ENCODE data around the gene LYRM4.
"Not testable (repeated sequence)": the region's sequence is repeated elsewhere in the genome, so short reads cannot be mapped to it uniquely, and the experiment has no call there.

The LYRM4 gene

GRCh38 chr6:5081182-5081581, 179.6 kb downstream of the LYRM4 start:
- DNase-seq (ENCODE audit: low spot score): no peak

DNA sequence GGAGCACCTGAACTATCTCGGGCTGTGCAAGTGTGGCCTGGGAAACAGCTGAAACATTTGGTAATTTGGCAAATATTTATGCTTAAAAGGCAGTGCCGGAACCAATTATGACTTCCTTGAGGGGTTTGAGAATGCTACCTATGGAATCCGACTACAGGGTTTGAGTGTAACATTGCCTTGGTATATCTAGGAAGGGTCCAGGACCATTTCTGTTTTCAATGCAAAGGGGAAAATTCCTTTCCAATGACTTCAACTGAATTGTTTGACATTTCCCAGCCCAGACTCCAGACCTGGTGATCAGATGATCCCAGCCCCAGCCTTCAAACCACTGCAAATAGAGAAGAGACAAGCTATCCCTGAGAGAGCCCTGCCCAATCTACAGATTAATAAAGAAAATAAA, 180.2 kb downstream of the LYRM4 start:
- no peak for DNase-seq (ENCODE audit: low spot score)

GRCh38 chr6:5079692-5080091, 181.1 kb downstream of the LYRM4 start:
- no peak for DNase-seq (ENCODE audit: low spot score)

DNA sequence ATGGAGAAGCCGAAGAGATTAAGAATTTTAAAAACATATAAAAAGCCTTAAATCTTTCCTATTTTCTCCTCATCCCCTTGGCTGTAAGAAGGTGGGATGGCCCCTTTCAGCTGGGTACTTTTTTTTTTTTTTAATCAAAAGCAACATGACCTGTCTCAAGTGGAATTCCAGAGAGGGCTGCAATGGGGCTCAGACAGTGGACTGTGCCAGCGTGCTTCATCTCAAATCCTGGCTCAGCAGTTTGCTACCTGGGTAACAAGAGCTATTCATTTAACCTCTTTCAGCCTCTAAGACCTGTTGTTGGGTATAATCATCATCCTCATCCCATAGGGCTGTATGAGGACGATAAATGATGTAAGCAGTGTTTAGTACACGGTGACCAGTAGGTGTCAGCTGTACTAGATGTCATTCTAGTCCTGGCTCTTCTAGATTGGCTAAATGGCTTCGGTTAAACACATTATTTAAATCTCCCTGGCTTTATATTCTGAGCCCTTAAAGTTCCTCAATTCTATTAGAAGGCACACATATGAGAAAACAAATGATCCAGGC, 182.6 kb downstream of the LYRM4 start:
- DNase-seq (ENCODE audit: low spot score): no peak

GRCh38 chr6:5076931-5077330, 183.8 kb downstream of the LYRM4 start:
- DNase-seq (ENCODE audit: low spot score): no peak

GRCh38 chr6:5073992-5074391, 186.8 kb downstream of the LYRM4 start:
- DNase-seq (ENCODE audit: low spot score): no peak

DNA sequence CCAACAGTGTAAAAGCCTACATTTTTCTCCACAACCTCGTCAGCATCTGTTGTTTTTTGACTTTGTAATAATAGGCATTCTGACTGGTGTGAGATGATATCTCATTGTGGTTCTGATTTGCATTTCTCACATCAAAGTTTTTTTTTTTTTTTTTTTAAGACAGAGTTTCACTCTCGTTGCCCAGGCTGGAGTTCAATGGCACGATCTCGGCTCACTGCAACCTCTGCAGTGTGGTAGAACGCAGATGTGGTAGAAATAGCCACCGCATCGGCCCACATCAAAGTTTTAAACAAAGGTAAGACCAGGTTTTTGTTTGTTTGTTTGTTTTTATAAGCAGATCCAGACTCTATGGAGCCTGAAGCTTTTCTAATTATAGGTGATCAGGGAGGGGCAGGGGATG, 188.3 kb downstream of the LYRM4 start:
- no peak for DNase-seq (ENCODE audit: low spot score)

GRCh38 chr6:5071216-5071615, 189.5 kb downstream of the LYRM4 start:
- DNase-seq (ENCODE audit: low spot score): no peak

DNA sequence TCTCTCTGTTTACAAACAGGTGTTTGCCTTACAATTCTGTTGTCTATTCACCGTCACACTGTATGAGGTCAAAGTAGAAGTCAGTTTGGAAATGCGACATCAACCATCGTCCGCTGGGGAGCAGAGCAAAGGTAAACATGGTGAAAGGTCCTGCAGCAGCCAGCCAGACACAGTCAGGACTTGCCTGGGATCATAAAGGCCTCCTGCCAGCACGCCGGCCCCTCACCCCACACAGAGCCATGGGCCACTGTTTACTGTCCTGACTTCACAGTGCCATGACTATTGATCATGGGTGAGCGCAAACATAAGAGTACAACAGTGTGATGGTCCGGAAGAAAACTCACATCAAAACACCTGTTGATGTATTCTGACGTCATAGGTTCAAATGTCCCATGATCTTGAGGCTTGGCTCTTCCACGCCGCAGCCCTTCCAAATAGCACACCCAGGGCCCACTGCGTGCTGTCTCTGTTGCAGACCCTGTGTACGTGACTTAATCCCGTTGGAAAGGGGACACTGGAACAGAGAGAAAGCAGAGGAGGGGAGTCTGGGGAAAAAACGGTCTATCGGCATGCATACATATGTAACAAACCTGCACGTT, 192.5 kb downstream of the LYRM4 start:
- DNase-seq (ENCODE audit: low spot score): no peak

DNA sequence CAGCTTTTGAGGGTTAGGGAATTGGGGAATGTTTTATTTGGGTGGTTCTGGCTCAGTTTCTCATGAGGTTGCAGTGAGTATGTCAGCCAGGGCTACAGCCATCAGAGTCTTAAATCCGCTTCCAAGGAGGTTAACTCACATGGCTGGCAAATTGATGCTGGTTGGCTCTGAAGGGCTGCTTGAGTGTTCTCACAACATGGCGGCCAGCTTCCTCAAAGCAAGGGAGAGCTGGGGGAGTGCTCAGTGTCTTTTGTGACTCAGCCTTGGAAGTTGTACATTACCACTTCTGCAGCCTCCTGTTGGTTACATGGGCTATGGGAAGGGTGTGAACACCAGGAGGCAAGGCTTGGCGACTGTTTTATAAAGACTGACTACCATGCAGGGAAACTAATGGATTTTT, 193.4 kb downstream of the LYRM4 start:
- DNase-seq (ENCODE audit: low spot score): no peak

GRCh38 chr6:5066456-5067093, 194.2 kb downstream of the LYRM4 start:
- no peak for DNase-seq (ENCODE audit: low spot score)

DNA sequence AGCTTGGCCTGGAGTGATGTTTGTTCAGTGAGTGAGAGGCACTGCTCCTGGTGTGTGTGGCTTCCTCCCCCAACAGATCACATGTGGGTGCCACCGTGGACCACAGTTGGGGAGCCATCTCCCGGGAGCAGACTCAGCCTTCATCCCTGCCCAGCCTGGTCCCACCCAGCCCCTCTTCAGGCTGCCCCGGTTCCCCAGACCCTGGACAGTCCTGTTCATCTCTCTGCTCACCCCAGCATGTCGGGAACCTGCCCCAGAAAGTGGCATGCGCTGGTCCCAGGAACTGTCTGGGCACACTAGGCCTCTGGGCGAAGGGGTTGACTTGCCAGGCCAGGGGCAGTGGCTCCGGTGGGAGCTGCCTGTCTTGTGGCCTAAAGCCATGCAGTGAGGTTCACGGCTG, 197.1 kb downstream of the LYRM4 start:
- DNase-seq (ENCODE audit: low spot score): no peak

GRCh38 chr6:5061152-5061551, 199.6 kb downstream of the LYRM4 start:
- DNase-seq (ENCODE audit: low spot score): no peak

- not testable (repeated sequence) for DNase-seq (ENCODE audit: low spot score)
These were observed 200.3 kb downstream of the LYRM4 start for GRCh38 chr6:5060439-5060838.

DNA sequence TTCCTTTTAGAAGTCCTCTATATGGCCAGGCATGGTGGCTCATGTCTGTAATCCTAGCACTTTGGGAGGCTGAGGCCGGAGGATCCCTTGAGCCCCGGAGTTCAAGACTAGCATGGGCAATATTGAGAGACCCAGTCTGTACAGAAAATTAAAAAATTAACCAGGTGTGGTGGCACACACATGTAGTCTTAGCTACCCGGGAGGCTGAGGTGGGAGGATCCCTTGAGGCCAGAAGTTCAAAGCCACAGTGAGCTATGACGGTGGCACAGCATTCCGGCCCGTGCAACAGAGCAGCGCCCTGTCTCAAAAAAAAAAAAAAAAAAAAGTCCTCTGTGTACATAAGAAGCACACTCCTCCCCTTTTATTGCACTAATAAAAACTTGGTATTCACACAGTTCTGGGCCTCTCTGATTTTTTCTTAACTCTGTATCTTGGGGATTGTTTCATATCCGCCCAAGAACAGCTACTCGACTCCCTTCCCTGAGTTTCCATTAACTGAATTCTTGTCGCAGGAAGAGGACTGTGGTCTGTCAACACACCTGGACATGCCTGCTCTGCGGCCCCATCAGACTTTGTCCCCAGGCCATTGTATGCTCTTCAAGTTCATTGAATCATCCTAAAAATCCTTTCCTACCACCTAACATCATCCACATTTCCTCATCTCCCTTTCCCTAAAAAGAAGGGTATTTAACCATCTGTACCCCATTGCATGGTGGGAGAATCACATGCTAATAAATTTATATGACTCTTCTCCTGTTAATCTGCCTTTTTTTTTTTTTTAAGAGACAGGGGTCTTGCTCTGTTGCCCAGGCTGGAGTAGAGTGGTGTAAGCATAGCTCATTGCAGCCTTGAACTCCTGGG, 201.5 kb downstream of the LYRM4 start:
- DNase-seq (ENCODE audit: low spot score): no peak

Measured in pons (tissue), 1 donor.